ENCODE results near the gene MYH15.

The MYH15 gene

DNA sequence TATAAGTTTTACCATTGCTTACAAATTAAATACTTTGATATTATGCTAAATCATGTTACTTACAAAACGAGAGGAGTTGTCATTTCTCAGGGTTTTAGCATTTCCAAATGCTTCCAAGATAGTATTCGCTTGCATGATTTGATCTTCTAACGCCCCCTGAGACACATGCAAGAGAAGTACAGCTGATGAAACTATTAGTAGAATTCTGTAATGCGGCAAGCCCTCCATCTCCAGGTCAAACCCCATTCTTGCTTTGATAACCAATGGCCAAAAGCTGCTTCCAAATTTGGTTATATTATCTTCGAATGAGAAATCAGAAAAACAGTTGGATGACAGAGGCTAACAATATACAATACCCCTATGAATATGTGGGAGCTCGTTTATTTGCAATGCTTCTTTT lies 14.7 kb downstream of the MYH15 start:
- TF ChIP-seq GATA2 (IDR thresholded peaks at IDR 0.05; ENCODE audit: low read depth, low read length) (no peak), GATA3 (IDR thresholded peaks at IDR 0.05; ENCODE audit: low read depth, low read length) (no peak)

DNA sequence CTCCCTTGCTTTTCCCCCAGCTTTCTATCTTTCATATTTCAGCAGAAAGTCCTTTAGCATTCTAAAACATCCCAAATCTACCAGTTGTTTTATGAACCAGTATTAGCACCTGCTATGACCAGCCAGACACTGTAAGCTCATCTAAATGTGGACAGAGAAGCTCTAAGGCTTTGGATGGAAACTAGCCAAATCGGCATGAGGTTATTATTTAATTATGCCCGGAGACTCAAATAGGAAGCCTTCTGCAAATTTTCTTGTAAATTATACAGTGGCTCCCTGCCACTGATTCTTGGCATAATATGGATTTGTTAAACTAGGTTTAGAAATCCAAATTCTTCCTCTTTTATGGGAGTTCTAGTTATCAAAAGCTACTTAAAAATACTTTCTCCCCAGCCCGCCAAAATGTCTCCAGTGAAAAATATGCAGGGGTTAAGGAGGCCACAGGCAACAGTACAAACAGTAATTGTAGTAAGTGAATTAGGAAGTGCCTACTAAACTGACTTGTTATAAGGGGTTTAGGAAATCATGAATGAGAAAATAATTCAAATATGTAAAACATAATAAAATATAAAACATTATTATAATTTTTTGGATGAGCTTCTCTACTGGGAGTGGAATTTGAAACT lies 15.4 kb downstream of the MYH15 start:
- TF ChIP-seq GATA3 (IDR thresholded peaks at IDR 0.05; ENCODE audit: low read depth, low read length) (no peak), GATA2 (IDR thresholded peaks at IDR 0.05; ENCODE audit: low read depth, low read length) (no peak)

DNA sequence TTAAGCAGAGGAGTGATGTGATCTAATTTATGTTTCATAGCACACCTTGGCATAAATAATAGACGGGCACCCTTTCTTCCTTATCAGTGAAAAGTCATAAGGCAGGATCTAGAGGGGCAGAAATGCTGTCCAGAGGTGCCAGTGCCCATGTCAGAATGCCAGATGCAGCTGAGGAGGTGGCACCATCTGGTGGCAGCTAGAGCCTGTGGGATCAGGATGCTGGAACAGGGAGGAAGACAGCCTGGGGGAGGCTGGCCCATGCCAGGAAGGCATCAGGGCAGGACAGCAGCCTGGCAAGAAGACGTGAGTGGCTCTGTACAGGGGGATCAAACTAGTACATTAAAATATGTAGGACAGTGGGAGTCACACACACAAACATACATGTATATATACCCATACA lies 16.5 kb downstream of the MYH15 start:
- TF ChIP-seq GATA2 (IDR thresholded peaks at IDR 0.05; ENCODE audit: low read depth, low read length) (peak; percentile 50), GATA3 (IDR thresholded peaks at IDR 0.05; ENCODE audit: low read depth, low read length) (no peak)

DNA sequence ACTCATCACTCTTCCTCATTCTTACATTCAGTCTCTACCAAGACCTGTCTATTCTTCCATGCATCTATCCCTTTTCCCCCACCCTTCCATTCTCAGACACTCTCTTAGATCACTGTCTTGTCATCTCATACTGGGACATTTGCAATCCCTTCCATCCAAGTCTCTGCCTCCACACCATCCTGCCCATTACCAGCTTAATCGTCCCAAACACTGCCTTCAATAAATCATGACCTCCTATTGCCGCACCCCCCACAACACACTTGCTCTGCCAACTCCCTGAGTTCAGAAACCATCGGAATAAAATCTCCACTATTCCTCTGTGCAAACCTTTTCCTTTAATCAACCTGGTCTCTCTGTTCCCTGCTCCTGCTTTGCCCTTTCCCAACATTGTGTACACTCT lies 18.9 kb downstream of the MYH15 start:
- no peak for TF ChIP-seq GATA2 (IDR thresholded peaks at IDR 0.05; ENCODE audit: low read depth, low read length)

DNA sequence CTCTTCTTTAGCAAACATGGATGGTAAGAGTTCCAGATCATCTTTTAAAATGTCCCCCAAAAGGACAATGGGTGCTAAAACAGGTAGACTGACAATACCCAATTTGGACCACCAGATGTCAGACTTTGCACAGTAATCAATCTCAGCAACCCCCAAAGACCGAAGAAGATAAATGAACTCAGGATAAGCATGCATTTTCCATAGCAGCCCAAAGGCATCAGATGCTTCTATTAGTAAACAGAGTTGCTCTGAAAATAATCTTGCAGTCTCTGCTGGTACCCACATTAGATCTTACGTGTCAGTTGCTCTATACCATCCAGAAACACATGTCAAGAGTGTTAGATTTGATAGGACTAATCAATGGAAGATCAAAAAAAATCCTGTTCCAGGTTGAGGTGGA lies 20.6 kb downstream of the MYH15 start:
- no peak for TF ChIP-seq GATA3 (IDR thresholded peaks at IDR 0.05; ENCODE audit: low read depth, low read length)
- no peak for TF ChIP-seq GATA2 (IDR thresholded peaks at IDR 0.05; ENCODE audit: low read depth, low read length)

DNA sequence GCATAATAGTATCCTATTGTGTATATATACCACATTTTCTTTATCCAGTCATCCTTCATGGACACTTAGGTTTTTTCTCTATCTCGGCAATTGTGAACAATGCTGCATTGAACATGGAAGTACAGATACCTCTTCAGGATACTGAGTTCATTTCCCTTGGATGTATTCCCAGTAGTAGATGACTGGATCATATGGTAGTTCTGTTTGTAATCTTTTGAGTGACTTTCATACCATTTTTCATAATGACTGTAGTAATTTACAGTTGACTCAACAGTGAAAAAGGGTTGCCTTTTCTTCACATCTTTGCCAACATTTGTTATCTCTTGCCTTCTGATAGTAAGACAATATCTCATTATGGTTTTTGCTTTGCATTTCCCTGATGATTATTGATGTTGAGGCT lies 21.8 kb downstream of the MYH15 start:
- TF ChIP-seq GATA3 (IDR thresholded peaks at IDR 0.05; ENCODE audit: low read depth, low read length), result no peak

DNA sequence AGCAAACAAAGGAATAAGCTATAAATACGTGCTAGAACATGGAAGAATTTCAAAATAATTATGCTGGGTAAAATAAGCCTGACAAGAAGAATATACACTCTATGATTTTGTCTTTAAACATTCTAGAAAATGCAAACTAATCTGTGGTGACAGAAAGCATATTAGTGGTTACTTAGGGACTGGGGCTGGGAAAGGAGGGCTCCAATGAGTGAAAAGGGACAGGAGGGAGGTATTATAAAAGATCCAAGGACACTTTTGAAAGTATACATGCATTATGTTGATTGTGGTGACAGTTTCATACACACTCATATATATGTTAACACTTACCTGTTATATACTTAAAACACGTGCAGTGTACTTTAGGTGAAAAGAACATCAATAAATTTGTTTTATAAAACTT lies 23.0 kb downstream of the MYH15 start:
- no peak for TF ChIP-seq GATA3 (IDR thresholded peaks at IDR 0.05; ENCODE audit: low read depth, low read length)
- no peak for TF ChIP-seq GATA2 (IDR thresholded peaks at IDR 0.05; ENCODE audit: low read depth, low read length)

DNA sequence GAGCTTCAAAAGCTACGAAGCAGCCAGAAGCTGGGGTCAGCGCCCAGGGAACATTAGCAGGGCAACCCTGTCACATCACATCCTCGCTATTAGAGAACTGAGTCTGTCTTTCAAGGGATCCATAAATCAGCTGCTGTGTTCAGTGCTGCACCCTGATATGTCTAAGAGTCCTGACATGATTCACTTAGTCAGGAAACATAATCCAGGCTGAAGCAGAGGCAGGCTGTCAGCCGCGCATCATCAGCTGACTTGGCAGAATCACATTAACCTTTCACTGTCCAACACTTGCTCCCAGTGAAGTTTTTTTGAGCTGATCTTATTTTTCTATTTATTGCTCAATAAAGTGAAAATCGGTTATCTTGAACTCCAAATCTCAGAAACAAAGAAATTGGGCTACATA lies 23.5 kb downstream of the MYH15 start:
- TF ChIP-seq GATA3 (IDR thresholded peaks at IDR 0.05; ENCODE audit: low read depth, low read length) (no peak), GATA2 (IDR thresholded peaks at IDR 0.05; ENCODE audit: low read depth, low read length) (peak; percentile 49; the same call in 1 of the 2 replicates)

DNA sequence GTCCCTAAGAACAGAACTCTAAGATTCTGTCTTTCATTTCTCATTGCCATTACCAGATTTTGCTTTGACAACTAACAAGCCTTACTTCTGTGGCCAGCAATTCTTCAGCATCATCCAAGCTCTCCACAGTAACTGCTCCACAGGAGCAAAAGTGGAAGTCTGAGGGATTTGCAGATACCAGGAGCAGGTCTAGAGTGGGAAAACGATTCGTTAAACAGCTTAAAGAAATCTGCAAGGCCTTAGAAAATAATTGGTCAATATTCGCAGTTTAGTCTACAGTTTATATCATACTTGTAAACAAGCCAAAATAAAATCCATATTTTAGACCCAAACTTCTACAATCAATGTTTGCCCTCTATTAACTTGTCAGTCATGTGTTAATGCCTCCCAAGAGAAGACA lies 24.1 kb downstream of the MYH15 start:
- TF ChIP-seq GATA2 (IDR thresholded peaks at IDR 0.05; ENCODE audit: low read depth, low read length) (no peak), GATA3 (IDR thresholded peaks at IDR 0.05; ENCODE audit: low read depth, low read length) (no peak)

DNA sequence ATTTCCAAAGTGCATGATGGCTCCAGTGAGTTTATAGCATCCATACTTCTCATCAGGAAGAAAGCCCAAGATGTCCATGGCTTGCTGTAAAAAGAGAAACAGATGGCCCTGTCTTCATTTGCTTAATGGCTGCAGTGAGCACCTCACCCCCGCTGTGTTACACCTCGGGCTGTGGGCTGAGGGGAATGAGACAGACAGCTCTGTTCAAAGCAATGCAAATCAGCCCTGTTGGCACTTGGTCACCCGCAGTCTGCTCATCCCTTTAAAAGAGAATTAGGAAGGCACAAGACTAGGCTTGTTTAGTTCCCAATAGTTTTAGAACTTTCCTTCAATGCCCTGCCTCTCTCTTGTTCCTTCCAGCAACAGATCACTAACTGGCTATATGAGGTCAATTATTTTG lies 25.2 kb downstream of the MYH15 start:
- TF ChIP-seq GATA3 (IDR thresholded peaks at IDR 0.05; ENCODE audit: low read depth, low read length) (no peak), GATA2 (IDR thresholded peaks at IDR 0.05; ENCODE audit: low read depth, low read length) (no peak)

DNA sequence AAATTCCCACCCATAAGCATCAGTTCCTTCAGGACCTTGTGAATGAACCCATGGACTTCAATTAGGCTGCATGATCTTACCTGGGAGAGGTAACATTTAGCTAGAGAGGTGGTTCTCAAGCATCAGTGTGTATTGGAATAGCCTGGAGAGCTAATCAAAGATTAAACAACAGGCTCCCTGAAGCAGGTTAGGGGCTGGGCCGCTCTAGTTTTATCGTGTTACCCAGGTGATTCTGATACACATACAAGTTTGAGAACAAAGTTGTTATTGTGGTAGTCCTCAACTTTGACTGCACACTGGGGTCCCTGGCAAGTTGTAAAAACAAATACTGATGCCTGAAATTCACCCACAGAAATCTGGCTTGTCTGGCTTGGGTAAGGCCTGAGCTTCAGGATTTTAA lies 31.2 kb downstream of the MYH15 start:
- TF ChIP-seq GATA2 (IDR thresholded peaks at IDR 0.05; ENCODE audit: low read depth, low read length), result no peak
- no peak for TF ChIP-seq GATA3 (IDR thresholded peaks at IDR 0.05; ENCODE audit: low read depth, low read length)

DNA sequence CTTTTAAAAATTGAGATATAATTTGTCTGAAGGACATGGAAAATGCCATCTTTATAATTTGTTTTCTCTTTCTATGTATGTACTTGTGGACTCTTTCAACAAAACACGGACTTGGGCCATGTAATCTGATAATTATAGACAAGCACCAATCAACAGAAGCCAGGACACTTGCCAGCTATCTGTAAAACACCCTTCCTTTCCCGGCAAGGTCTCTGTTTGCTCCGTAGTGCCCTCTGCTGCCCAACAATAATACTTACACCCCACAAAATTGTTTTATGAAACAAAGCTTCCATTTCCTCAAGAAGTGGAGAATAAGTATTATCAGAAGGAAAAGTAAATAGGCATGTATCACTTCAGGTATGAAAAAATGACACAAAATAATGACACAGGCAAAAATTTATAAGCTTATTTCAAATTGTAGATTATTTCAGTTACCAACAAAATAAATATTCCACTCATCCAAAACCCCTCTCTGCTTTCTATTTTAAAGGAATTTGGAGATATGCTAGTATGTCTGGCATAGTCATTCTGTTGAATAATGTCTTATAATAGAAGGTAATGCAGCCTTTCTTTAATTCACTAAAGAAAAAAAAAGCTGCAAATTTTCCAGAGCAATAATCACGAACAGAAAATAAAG lies 32.8 kb downstream of the MYH15 start:
- TF ChIP-seq GATA3 (IDR thresholded peaks at IDR 0.05; ENCODE audit: low read depth, low read length) (no peak), GATA2 (IDR thresholded peaks at IDR 0.05; ENCODE audit: low read depth, low read length) (no peak)

DNA sequence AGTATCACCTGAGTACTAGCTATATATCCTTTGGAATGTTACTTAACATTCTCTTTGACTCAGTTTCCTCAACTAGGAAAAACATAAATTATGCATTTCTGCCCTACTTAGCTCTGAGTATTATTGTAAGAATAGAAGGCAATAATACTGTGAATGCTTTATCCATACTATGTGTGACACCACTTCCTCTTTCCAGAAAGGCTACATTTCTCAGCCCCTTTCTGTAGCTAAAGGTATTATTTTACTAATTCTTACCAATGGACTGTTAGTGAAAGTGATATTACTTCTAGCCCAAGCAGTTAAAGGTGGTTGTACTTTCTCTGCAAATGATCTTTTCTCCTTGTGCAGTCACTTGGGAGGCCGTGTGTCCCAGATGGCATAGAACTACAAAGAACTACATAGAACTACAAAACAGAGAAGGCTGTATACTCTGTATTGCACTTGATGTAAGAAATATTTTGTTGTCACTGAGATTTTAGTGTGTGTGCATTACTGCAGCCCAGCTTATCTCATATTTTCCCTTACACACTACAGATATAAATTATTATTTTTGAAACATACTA lies 35.1 kb downstream of the MYH15 start:
- no peak for TF ChIP-seq GATA3 (IDR thresholded peaks at IDR 0.05; ENCODE audit: low read depth, low read length)
- no peak for TF ChIP-seq GATA2 (IDR thresholded peaks at IDR 0.05; ENCODE audit: low read depth, low read length)

DNA sequence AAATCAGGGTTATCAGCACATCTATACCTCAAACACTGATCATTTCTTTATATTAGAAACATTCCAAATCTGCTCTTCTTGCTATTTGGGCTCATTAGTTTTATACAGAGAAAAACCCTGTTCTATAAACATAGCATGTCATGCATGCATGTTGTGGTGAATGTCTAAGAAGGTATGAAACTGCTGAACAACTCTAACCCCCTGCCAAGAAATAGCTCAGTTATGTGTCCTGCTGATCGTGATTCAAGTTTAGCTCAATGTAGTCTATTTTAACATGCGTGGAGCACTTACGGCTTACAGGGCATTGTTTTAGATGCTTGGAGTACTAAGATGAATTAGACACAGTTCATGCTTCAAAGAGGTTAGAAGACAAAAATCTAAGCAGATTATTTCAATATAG lies 35.8 kb downstream of the MYH15 start:
- TF ChIP-seq GATA3 (IDR thresholded peaks at IDR 0.05; ENCODE audit: low read depth, low read length) (no peak), GATA2 (IDR thresholded peaks at IDR 0.05; ENCODE audit: low read depth, low read length) (no peak)

DNA sequence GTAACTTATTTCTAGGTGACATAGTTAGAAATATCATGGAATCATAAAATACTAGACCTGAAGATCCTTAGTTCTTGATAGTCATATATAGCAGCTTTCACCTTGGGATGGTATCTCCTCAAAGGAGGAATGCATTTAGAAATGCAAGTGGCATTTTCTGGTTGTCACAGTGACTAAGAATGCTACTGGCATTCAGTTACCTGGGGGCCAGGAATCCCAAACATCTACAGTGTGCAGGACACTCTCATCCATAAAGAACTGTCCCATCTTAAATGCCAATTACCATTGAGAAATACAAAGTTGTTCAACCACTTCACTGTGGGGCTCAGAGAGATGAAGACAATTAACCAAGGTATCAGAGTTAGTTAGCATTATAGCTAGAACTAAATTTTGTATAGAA lies 36.7 kb downstream of the MYH15 start:
- TF ChIP-seq GATA2 (IDR thresholded peaks at IDR 0.05; ENCODE audit: low read depth, low read length) (no peak), GATA3 (IDR thresholded peaks at IDR 0.05; ENCODE audit: low read depth, low read length) (no peak)
